NCI-H2196 (cell line): ENCODE measurements around the gene SEMA7A.

ENCODE experiments used
- DNase-seq: peaks from one replicate; lab custom pipeline; 2025; ENCODE audit not compliant: unreplicated experiment; lab: John Stamatoyannopoulos, UW

Gene SEMA7A

DNA sequence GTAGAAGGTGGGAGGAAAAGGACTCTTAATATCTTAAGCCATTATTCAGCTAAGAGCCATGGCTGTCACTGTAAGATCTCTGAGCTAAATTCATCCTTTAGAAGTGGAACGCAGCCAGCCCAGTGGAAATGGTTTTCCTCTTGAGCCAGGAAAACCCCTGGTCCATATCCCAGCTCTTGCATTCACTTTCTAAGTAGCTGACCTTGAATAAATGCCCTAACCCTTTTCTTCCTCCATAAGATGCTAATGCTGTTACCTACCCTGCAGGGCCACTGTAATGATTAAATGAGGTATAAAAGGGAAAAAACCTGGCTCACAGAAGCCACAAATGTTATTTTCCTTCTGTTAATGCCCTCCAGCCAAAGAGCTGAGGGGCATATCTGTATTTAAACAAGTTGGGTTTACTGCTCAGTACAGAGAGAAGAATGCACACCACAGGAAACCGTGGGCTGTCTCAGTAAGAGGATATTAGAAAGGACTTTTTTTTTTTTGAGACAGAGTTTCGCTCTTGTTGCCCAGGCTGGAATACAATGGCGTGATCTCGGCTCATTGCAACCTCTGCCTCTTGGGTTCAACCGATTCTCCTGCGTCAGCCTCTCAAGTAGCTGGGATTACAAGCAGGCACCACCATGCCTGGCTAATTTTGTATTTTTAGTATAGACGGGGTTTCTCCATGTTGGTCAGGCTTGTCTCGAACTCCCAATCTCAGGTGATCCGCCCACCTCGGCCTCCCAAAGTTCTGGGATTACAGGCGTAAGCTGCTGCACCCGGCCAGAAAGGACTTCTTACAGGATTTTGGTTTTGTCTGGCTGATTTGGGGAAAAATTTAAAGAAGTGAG, 20.4 kb upstream of the SEMA7A start:
- DNase-seq, result no peak

DNA sequence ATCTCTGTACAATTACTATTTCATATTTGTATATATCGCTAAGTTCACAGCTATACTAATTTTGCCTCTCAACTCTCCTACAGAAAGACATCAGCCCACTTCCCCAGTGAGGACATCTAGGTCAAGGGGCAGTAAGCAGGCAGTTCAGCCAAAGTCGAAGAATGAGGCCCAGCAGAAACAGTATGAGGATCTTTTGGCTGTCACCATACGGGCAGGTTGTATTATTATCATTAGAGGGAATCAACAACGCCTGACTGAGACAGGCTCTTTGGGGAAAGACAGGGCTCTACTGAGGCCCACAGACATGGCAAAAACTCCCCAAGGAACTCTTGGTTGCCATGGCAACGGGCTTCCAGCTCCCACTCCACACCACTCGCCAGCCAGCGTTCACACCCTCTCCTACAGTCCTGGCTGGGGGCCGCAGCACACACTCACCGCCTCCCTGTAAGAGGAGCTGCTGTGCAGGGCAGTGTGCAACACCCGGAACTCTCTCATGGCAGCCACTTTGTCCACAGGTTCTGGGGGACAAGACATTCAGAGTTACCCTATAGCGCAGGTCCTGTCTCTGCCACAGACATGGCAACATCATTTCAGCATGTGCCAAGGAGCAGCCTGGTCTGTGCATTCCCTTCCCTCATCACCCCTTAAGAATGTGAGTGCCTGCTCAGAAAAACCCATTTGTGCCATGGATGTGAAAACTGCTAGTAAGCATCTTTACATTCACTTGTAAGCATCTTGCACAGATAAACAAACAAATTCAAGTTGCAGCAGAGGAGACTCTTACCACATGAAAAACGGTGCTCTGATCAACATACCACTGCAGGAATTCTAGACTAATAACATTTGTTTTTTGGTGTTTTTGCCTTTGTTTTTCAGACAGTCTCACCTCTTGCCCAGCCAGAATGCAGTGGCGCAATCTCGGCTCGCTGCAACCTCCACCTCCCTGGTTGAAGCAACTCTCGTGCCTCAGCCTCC, 18.4 kb upstream of the SEMA7A start:
- DNase-seq, result no peak

DNA sequence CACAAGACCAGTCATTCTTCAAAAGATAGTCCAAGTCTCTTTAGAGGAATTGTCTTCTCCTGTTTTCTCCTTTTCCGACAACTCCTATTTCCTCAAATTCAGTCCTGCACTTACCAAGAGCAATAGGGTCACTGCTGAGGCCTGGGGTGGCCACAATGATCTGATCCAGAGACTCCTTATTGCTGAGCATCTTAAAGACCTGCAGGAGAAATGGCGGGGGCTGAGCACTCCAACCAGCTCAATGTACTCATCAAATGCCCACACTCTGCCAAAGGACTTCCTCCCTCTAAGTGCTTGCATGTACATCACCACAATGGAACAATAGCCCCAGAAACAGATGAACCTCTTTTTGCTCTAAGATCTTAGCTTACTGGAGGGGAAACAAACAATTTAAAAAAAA, 17.6 kb upstream of the SEMA7A start:
- DNase-seq, result no peak

DNA sequence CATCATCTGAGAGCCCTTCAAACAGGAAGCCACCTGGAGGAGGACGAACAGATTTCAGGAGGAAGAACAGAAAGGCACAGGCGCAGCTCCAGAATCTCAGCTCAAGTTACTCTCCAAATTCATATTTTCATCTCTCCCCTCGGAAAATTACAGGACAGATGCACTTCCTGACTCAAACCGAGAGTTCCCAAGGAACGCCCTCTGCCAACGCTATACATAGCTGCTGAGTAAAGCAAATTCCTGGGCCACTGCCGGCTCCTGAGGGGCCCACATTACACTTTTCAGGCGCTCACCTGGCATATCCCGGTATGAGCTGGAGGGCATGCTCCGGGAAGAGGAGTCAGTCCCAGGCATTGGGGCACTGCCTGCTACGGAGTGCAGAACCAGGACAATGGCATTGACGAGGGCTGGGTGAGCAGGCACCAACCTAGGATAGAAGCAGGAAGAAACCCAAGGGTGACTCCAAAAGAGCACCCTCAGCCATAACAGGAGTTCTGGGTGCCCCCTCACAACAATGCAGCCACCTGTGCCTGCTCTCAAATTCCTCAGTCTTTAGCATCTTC, 16.0 kb upstream of the SEMA7A start:
- DNase-seq, result no peak

DNA sequence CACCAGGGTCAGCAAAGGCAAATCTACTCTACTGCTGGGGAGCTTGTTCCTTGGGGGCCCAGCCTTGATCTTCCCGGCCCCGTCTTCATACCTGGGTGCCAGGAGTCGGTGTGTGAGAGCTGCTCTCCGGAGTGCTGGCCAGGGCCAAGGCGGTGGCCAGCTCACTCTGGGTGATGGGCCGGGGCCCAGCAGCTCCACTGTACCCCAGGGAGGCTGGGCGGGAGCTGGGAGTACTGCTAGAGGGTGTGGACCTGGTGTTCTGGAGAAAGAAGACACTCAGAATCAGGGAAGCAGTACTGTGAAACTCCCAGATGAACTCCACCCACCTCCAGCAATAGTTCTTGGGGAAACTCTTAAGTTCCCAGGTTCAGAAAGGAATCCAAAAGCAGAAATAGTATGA, 15.3 kb upstream of the SEMA7A start:
- DNase-seq, result no peak

DNA sequence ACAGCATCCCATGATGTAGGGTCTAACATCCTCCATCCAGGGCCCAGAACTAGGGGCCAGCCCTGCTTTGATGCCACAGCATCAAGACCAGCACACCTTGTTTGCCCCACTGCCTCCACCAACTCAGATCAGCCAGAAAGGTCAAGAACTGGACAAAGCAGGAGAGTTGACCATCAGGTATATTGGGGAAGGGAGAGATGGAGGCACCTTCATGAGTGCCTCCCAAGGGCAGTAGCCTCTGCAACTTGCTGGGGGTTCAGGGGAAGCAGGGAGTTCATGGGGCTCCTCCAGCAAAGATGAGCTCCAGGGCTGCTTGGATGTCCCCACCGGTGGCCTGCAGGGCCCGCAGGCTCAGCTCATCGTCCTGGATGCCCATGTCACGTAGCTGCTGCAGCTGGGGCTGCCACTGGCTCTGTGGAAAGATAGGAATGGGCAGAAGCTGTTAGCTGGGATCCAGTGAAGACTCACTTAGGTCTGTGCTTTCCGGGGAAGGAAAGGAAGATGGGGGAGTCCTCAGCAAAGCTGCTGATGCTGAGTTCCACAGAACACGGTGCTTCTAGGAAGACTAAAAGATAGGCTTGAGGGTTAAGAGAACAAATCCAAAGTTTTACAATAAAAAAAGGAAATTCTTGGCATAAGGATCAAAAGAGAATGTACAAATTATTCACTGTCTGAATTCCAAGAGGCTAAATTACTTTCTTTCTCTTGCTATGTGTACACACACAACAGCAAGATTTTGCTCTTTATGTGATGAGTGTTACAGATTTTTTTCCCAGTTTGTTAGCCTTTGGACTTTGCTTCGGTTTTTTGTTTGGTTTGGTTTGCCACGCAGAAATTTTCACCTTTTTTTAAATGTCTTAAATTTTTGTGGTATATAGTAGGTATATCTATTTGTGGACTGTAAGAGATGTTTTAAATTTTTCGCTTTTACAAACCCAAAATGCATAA, 12.3 kb upstream of the SEMA7A start:
- no peak for DNase-seq

DNA sequence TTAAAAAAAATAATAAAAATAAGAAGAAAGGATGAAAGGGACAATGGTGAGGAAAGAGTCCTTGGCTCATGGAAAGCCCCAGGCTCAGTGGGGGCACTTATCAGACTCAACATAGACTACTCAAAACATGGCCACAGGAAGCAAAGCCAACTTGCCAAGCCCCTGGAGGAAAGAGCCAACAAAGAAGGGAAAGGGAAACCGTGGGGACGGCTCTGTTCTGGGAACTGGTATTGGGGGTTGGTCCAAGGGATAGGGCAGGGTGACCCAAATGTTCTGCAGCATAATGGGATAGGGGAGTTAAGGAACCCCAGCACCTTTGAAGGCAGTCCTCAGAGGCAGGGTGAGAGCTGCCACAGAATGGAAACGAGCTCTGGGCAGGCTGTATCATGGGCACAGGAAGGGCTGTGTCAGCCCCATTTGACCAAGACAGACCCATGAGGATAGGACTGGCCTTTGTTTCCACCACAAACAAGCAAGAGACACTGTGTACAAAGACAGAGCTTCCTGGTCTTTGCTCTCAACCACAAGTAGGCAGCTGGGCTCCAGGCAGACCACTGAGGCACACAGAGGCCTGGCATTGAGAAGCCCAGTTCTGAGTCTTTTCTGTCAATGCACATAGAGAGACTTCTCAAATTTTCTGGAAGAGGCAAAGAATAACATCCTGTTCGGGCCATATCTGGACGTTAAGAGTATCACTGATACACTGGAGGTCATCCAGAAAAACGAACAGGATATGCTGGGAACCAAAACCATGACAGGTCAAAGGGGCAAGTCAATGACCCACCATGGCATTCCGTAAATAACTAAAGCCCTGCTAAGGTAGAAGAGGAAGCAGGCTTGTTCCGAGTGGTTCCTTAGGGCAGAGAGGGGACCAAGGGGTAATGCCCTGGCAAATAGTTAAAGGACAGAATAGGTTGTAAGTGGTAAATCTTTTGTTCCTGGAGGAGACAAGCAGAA, 10.6 kb upstream of the SEMA7A start:
- DNase-seq, result no peak

DNA sequence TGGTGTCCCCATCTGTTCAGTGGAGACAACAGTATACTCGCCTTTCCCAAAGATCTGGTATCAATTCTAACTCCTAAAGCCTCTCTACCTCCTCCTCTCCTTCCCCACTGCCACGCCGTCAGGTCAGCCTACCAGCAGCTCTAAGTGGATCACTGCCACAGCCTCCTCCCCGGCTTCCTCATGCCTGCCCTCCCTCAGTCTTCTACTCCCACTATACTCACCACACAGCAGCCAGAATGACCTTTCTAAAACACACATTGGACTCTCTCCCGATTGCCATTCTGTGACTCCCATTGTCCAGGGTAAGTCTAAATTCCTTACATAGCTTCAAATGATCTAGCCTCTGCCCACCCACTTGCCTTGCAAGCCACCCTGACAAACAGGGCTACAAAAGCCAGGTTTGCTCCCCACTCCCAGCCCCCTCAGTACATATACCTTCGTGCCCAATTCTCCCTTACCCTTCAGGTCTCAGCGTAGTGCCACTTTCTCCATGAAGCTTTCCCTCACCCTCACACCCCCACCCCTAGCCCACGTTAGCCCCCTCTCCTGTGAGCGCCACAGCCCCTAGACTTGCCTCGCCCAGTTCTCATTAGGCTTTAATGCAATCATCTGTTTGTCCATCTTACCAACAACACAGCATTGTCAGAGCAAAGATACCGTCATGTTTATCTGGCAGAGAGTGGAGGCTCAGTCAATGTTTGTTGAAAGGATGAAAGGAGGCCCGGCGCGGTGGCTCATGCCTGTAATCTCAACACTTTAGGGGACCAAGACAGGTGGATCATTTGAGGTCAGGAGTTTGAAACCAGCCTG, 9.5 kb upstream of the SEMA7A start:
- DNase-seq, result no peak

DNA sequence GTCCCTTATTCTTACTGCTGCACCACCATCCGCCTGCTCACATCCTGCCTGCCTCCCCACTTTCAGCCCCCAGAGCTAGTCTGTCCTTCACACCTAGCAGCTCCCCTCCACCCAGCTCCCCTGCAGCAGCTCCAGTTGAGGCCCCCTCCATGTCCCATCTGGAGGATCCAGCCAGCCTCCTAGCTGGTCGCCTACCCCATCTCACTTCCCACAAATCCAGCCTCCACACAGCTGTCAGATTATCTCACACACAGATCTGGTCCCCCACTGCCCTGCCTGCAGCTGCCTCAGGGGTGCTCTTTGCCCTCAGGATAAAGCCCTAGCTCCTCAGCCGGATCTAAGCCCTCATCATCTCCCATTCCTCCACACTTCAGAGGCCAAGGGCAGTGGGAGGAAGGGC, 8.8 kb upstream of the SEMA7A start:
- no peak for DNase-seq

DNA sequence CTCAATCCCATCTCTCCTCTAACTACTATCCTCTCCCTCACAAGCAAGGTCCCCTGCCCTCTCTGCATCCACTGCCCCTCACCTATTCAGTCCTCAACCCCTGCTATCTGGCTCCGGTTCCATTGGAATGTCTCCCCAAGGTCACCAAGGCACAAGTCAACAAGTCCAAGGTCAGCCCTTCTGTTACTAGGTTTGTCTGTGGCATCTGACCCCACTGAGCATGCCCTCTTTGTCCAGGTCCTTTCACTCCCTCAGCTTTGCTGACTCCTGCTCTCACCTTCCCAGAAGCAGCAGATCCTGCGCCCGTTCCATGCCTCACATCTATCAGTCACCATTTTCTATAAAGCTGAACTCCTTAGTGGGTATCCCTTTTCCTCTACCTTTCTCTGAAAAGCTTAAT, 8.3 kb upstream of the SEMA7A start:
- no peak for DNase-seq

DNA sequence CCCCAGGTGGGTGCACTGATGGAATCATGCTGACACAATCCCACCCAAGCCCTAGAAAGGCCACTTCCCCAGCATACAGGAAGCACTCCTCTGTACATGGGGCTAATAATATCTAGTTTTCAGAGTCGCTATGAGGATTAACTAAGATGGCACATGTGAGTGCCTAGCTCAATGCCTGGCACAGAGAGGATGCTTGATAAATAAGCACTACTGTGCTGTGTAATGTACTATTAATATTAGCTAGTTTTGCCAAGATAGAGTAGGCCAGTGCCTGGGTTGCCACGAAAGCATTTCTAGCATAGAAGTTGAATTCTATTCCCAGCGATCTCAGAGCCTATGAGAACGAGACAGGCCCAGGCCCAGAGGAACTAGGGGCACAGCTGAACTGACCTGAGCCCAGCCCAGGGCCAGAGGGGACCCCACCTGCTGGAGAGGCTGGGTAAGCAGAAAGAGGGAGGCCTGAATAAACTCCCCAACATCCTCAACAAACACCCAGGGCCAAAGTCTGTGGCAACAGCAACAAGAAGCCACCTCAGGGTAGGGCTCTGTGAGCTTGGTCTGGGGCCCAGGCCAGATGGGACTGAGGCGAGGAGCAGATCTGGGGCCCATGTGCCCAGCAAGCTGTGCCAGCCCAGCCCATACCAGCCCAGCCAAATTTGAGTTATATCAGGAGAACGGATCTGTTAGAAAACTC, 7.6 kb upstream of the SEMA7A start:
- DNase-seq, result no peak

DNA sequence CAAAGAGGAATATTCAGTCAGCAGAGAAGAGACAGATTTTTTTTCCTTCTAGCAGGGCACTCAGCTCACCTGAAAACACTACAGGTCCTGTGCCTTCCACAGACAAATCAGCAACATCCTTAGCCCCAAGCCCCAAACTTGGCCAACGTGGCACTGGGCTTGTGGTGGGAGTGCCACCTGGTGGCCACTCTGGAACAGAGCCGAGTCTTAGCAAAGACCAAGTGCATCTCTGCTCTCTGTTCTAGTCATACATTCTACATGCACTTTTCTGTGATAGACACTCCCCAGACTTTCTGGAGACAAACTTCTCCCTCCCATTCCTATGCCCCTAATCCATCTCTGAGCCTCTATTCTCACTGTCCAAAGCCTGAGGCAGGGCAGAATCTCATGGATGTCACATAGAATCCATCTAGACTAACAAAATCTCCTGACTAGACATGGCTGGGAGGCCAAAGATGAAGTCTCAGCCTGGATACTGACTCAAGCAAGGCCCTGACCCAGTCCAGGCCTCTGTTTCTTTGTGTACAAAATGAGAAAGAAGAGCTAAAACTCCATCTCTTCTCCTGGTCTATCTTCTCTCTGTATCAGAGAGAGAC, 5.1 kb upstream of the SEMA7A start:
- peak; percentile 69 for DNase-seq

DNA sequence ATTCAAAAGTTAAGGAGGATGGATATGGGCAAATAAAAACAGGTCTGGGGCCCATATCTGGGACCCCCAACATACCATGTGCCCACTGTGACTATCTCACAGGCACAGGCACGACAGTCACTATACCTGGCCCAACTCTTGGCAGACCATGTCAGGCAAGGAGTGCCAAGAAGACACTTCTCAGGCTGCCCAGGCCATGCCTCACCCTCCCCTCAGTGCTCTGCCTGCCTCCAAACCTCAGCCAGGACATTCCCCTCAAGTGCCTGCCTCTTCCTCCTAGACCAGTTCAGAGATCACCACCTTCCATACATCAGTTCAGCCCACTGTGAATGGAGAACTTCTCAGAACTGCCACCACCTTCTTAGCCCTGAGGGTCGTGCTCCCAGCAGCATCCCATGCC, 4.4 kb upstream of the SEMA7A start:
- DNase-seq, result no peak

DNA sequence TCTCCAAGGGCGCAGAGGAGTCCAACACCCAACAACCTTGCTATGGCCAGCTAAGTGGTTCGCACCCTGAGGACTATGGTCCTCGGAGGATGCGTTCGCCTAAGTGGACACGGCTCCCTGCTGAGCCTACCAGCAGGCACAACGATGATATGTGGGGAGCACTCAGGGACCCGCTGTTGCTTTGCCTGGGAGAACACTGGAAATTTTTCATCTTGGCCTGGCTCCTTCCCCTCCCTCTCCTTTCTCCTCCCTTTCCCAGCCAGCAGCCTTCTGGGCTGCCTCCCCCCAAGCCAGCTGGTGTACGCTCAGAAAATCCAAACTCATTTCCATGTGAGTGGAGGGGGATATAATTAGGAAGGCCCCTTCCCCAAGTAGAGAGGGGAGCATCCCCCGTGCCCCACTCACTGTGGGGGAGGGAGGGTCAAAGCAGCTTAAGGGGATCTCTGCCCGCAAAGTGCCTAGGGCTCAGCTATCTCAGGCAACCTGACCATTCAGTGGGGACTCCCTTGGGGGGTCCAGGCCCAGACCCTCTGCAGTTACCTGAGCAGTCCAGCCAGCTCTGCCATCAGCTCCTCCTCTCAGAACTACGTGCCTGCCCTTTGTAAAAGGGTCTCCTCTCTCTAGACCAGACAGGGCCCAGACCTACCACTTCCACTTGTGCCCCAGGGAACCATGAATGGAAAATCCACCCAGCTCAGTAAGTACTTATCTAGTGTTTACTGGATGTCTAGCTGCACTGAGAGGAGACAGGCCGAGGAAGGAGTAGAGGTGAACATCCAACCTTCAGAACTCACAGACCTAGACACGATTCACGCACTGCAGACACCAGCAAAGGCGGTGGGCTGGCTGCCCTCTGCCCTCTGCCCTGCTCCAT, 742 bp upstream of the SEMA7A start:
- DNase-seq, result no peak

DNA sequence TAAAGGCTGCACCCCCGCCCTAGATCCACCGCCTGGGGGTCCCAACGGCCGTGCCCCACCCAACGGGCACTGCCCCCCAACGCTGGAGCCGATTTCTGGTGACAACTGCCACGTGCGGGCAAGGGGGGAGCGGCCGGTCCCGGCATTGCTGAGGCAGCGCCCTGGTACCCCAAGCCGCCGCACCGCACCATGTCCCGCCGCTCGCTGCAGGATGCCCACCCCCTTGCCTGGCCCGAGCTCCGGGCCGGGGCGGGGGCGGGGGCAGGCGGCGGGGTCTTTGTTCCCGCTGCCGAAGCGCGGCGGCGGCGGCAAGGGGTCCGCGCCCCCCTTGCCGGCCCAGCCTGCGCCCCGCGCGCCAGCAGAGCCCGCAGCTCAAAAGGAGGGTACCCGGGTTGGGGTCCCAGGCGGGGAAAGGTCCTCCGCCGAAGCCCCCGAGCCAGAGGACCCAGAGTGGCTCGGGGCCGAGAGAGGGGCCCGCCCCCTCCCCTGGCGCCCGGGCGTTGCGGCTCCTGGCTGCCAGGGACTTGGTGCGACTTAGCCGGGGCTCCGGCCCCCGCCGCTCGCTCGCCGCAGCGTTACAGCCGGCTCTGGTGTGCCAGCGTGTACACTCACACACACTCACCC, 678 bp downstream of the SEMA7A start:
- DNase-seq, result no peak

DNA sequence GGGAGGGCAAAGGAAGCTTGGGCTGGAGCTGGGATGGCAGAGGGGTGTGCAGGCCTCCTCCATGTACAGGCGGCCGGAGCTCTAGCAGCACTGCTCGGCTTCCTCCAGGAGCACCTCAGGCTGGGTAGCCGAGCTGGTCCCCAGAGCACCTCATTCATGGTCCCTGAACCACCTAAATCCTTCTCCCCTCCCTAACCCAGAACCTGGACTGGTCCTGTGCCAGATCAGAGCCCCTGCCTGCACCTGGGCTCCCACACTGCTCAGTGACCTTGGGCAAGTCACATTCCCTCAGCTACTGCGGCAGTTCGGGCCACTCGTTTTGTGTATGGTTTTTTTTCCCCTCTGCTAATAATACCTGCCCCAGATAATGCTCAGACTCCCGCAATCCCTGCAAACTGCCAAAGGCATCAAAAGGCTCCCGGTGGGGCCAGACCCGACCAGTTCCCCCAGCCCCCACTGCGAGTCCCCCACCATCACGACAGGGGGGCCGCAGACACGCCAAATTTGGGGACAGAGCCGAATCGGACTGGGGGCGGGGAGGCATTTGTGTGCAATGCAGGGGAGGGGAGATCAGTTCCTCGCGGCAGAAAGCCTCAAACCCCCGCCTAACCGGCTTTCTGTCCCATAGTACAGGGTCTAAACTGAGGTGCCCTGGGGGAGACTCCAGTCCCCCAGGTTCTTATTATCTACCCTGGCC, 1.3 kb downstream of the SEMA7A start:
- no peak for DNase-seq
